ENCODE data around the gene ING4. TPM values are rescaled to one million over a fixed set of nuclear protein-coding genes. Genes with fewer than 3 reads are reported as not detected.

ING4 gene
- total and polyA plus RNA-seq, 2 of the 13 experiments (the other 11 are each of a cell fraction or from before 2014, with no cell fraction given), result 14.4 to 32.4 TPM

DNA sequence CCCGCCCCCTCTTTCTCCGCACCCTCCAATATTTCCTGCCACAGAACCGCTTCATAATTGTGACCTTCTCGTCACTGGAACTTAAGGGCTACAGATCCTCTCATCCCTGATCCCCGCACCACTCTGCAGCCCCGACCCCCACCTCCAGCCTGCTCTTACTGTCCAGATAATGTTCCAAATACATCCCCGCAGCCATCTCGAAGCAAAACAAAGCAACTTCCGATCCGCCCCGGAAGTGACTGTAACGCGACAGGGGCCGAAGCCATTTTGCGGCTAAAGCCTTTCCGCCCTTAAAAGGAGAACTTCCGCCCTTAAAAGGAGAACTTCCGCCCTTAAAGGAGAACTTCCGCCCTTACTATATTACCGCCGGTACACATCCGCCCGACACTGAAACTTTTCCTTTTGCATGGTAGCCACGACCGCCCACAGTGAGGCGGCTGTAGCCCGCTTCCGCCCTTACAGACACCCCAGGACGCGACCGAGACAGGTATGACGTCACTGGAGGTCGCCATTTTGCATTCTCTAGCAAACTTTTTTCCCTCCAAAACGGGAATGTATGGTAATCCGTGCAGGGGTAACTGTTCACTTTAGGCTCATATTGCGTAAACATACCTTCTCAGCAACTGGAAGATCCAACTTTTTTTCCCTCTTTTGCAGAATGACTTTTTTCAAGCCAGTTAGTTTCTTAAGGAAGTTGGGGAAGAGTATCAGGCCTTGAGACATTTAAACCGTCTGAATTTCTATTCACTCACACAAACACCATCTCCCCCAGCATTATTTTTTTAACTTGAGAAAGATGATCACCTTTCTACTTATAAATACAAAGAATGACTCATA is at the start of gene ING4 (continued):
- TF ChIP-seq, protein P1, sequence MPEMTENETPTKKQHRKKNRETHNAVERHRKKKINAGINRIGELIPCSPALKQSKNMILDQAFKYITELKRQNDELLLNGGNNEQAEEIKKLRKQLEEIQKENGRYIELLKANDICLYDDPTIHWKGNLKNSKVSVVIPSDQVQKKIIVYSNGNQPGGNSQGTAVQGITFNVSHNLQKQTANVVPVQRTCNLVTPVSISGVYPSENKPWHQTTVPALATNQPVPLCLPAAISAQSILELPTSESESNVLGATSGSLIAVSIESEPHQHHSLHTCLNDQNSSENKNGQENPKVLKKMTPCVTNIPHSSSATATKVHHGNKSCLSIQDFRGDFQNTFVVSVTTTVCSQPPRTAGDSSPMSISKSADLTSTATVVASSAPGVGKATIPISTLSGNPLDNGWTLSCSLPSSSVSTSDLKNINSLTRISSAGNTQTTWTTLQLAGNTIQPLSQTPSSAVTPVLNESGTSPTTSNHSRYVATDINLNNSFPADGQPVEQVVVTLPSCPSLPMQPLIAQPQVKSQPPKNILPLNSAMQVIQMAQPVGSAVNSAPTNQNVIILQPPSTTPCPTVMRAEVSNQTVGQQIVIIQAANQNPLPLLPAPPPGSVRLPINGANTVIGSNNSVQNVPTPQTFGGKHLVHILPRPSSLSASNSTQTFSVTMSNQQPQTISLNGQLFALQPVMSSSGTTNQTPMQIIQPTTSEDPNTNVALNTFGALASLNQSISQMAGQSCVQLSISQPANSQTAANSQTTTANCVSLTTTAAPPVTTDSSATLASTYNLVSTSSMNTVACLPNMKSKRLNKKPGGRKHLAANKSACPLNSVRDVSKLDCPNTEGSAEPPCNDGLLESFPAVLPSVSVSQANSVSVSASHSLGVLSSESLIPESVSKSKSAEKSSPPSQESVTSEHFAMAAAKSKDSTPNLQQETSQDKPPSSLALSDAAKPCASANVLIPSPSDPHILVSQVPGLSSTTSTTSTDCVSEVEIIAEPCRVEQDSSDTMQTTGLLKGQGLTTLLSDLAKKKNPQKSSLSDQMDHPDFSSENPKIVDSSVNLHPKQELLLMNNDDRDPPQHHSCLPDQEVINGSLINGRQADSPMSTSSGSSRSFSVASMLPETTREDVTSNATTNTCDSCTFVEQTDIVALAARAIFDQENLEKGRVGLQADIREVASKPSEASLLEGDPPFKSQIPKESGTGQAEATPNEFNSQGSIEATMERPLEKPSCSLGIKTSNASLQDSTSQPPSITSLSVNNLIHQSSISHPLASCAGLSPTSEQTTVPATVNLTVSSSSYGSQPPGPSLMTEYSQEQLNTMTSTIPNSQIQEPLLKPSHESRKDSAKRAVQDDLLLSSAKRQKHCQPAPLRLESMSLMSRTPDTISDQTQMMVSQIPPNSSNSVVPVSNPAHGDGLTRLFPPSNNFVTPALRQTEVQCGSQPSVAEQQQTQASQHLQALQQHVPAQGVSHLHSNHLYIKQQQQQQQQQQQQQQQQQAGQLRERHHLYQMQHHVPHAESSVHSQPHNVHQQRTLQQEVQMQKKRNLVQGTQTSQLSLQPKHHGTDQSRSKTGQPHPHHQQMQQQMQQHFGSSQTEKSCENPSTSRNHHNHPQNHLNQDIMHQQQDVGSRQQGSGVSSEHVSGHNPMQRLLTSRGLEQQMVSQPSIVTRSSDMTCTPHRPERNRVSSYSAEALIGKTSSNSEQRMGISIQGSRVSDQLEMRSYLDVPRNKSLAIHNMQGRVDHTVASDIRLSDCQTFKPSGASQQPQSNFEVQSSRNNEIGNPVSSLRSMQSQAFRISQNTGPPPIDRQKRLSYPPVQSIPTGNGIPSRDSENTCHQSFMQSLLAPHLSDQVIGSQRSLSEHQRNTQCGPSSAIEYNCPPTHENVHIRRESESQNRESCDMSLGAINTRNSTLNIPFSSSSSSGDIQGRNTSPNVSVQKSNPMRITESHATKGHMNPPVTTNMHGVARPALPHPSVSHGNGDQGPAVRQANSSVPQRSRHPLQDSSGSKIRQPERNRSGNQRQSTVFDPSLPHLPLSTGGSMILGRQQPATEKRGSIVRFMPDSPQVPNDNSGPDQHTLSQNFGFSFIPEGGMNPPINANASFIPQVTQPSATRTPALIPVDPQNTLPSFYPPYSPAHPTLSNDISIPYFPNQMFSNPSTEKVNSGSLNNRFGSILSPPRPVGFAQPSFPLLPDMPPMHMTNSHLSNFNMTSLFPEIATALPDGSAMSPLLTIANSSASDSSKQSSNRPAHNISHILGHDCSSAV (CRISPR knock-in tag; IDR thresholded peaks at IDR 0.05; ENCODE audit: borderline replicate concordance), result no peak
- TF ChIP-seq HHEX (CRISPR knock-in tag; IDR thresholded peaks at IDR 0.05), result no peak
- TF ChIP-seq ZFP36L2 (CRISPR knock-in tag; IDR thresholded peaks at IDR 0.05), result no peak
- TF ChIP-seq, protein P2, sequence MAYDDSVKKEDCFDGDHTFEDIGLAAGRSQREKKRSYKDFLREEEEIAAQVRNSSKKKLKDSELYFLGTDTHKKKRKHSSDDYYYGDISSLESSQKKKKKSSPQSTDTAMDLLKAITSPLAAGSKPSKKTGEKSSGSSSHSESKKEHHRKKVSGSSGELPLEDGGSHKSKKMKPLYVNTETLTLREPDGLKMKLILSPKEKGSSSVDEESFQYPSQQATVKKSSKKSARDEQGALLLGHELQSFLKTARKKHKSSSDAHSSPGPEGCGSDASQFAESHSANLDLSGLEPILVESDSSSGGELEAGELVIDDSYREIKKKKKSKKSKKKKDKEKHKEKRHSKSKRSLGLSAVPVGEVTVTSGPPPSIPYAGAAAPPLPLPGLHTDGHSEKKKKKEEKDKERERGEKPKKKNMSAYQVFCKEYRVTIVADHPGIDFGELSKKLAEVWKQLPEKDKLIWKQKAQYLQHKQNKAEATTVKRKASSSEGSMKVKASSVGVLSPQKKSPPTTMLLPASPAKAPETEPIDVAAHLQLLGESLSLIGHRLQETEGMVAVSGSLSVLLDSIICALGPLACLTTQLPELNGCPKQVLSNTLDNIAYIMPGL (CRISPR knock-in tag; IDR thresholded peaks at IDR 0.05; ENCODE audit: borderline replicate concordance in 1 of 2, low read depth in 1 of 2), result peak; percentile 33 to 45; a peak in 1 of 4 replicates
- TF ChIP-seq SPEN (CRISPR knock-in tag; IDR thresholded peaks at IDR 0.05; ENCODE audit: low read depth), result no peak; the same call in 1 of the 2 replicates
- TF ChIP-seq, protein P3, sequence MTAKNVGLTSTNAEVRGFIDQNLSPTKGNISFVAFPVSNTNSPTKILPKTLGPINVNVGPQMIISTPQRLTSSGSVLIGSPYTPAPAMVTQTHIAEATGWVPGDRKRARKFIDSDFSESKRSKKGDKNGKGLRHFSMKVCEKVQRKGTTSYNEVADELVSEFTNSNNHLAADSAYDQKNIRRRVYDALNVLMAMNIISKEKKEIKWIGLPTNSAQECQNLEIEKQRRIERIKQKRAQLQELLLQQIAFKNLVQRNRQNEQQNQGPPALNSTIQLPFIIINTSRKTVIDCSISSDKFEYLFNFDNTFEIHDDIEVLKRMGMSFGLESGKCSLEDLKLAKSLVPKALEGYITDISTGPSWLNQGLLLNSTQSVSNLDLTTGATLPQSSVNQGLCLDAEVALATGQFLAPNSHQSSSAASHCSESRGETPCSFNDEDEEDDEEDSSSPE (CRISPR knock-in tag; IDR thresholded peaks at IDR 0.05), result peak; percentile 96
- TF ChIP-seq CHCHD3 (CRISPR knock-in tag; IDR thresholded peaks at IDR 0.05), result no peak
- TF ChIP-seq, protein P4, sequence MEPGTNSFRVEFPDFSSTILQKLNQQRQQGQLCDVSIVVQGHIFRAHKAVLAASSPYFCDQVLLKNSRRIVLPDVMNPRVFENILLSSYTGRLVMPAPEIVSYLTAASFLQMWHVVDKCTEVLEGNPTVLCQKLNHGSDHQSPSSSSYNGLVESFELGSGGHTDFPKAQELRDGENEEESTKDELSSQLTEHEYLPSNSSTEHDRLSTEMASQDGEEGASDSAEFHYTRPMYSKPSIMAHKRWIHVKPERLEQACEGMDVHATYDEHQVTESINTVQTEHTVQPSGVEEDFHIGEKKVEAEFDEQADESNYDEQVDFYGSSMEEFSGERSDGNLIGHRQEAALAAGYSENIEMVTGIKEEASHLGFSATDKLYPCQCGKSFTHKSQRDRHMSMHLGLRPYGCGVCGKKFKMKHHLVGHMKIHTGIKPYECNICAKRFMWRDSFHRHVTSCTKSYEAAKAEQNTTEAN (CRISPR knock-in tag; conservative IDR thresholded peaks at IDR 0.05), result no peak
- no peak for TF ChIP-seq ZNF468 (CRISPR knock-in tag; IDR thresholded peaks at IDR 0.05)
- TF ChIP-seq, protein P5, sequence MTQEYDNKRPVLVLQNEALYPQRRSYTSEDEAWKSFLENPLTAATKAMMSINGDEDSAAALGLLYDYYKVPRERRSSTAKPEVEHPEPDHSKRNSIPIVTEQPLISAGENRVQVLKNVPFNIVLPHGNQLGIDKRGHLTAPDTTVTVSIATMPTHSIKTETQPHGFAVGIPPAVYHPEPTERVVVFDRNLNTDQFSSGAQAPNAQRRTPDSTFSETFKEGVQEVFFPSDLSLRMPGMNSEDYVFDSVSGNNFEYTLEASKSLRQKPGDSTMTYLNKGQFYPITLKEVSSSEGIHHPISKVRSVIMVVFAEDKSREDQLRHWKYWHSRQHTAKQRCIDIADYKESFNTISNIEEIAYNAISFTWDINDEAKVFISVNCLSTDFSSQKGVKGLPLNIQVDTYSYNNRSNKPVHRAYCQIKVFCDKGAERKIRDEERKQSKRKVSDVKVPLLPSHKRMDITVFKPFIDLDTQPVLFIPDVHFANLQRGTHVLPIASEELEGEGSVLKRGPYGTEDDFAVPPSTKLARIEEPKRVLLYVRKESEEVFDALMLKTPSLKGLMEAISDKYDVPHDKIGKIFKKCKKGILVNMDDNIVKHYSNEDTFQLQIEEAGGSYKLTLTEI (CRISPR knock-in tag; conservative IDR thresholded peaks at IDR 0.05), result no peak
- TF ChIP-seq HCFC1 (IDR thresholded peaks at IDR 0.05; ENCODE audit: low read depth, low read length), result peak; percentile 94
- TF ChIP-seq DMAP1 (CRISPR knock-in tag; IDR thresholded peaks at IDR 0.05), result peak; percentile 66
- no peak for TF ChIP-seq KAT7 (CRISPR knock-in tag; IDR thresholded peaks at IDR 0.05; ENCODE audit: borderline replicate concordance)
- TF ChIP-seq NCOA5 (CRISPR knock-in tag; IDR thresholded peaks at IDR 0.05), result no peak
